HepG2 (cell line): ENCODE data around the gene ACE2. TPM values are rescaled to one million over a fixed set of nuclear protein-coding genes. Genes with fewer than 3 reads are reported as not detected.

ENCODE experiments used
- CEBPG ChIP-seq: IDR thresholded peaks from 2 replicates; pipeline ENCODE4 v1.6.1; 2016
- ELF4 ChIP-seq: sonication (generic); formaldehyde crosslinking; IDR thresholded peaks from 2 replicates; pipeline ENCODE4 v1.5.0; 2020; ENCODE audit warnings: missing genetic modification reagents, mild to moderate bottlenecking, moderate library complexity, borderline replicate concordance
- FOSL2 ChIP-seq: sonication (generic); formaldehyde crosslinking; IDR thresholded peaks from 2 replicates; pipeline ENCODE4 v1.4.0; 2020; ENCODE audit warnings: missing genetic modification reagents
- FOXA3 ChIP-seq: IDR thresholded peaks from 2 replicates; pipeline ENCODE4 v1.6.1; 2016; ENCODE audit warnings: missing genetic modification reagents, missing compliant biosample characterization
- FOXJ3 ChIP-seq: sonication (generic); formaldehyde crosslinking; IDR thresholded peaks from 2 replicates; pipeline ENCODE4 v1.4.0; 2020; ENCODE audit warnings: missing genetic modification reagents, mild to moderate bottlenecking, borderline replicate concordance
- HMG20A ChIP-seq: IDR thresholded peaks from 2 replicates; pipeline ENCODE4 v1.6.1; 2016; ENCODE audit warnings: borderline replicate concordance
- MXD1 ChIP-seq: sonication (generic); formaldehyde crosslinking; IDR thresholded peaks from 2 replicates; pipeline ENCODE4 v1.4.0; 2020; ENCODE audit warnings: mild to moderate bottlenecking, missing genetic modification reagents
- NCOA2 ChIP-seq: sonication (generic); formaldehyde crosslinking; IDR thresholded peaks from 2 replicates; pipeline ENCODE4 v1.8.0; 2022; ENCODE audit warnings: inconsistent platforms
- NR2F2 ChIP-seq: IDR thresholded peaks from 2 replicates; pipeline ENCODE4 v1.6.1; 2012; ENCODE audit warnings: low read depth, inconsistent platforms, borderline replicate concordance
- PHF5A ChIP-seq: IDR thresholded peaks from one replicate; pipeline ENCODE4 v1.6.1; 2018; ENCODE audit warnings: low read depth, missing genetic modification reagents; ENCODE audit not compliant: unreplicated experiment
- RARA ChIP-seq: IDR thresholded peaks from 2 replicates; pipeline ENCODE4 v1.6.1; 2016; ENCODE audit warnings: missing genetic modification reagents, missing compliant biosample characterization
- SIX1 ChIP-seq: sonication (generic); formaldehyde crosslinking; IDR thresholded peaks from 2 replicates; pipeline ENCODE4 v1.4.0; 2020; ENCODE audit warnings: missing genetic modification reagents, borderline replicate concordance
- SKIL ChIP-seq: sonication (generic); formaldehyde crosslinking; IDR thresholded peaks from 2 replicates; pipeline ENCODE4 v1.8.0; 2022; ENCODE audit warnings: missing genetic modification reagents, mild to moderate bottlenecking, moderate library complexity, borderline replicate concordance
- SOX5 ChIP-seq: IDR thresholded peaks from 2 replicates; pipeline ENCODE4 v1.6.1; 2016; ENCODE audit warnings: borderline replicate concordance
- SOX6 ChIP-seq, 2 experiments: fragments of 450-650 bp in 1 of 2; sonication (generic) in 1 of 2; formaldehyde crosslinking in 1 of 2; IDR thresholded peaks; 2 replicates each; pipeline versions ENCODE4 v1.4.0 to v1.6.1; 2017 to 2020; ENCODE audit warnings: antibody characterized with exemption in 1 of 2, mild to moderate bottlenecking in 1 of 2, missing genetic modification reagents in 1 of 2
- TAF1 ChIP-seq: sonication (generic); formaldehyde crosslinking; IDR thresholded peaks from 2 replicates; pipeline ENCODE4 v1.4.0; 2020; ENCODE audit warnings: missing genetic modification reagents
- TBX2 ChIP-seq: sonication (generic); formaldehyde crosslinking; IDR thresholded peaks from 2 replicates; pipeline ENCODE4 v1.5.0; 2020; ENCODE audit warnings: missing genetic modification reagents, mild to moderate bottlenecking, borderline replicate concordance
- TEAD3 ChIP-seq: optimal IDR thresholded peaks from 2 replicates; pipeline ENCODE3; 2016; ENCODE audit warnings: borderline replicate concordance
- THRA ChIP-seq: sonication (generic); formaldehyde crosslinking; IDR thresholded peaks from 2 replicates; pipeline ENCODE4 v1.4.0; 2020; ENCODE audit warnings: missing genetic modification reagents, borderline replicate concordance
- ZFP37 ChIP-seq: sonication (generic); formaldehyde crosslinking; IDR thresholded peaks from 2 replicates; pipeline ENCODE4 v1.4.0; 2020; ENCODE audit warnings: missing genetic modification reagents, borderline replicate concordance
- ZGPAT ChIP-seq: IDR thresholded peaks from 2 replicates; pipeline ENCODE4 v1.6.1; 2016; ENCODE audit warnings: mild to moderate bottlenecking
- ZMYM4 ChIP-seq: sonication (generic); formaldehyde crosslinking; IDR thresholded peaks from 2 replicates; pipeline ENCODE4 v1.8.1; 2023; ENCODE audit warnings: mild to moderate bottlenecking, missing genetic modification reagents
- ZNF264 ChIP-seq: sonication (generic); formaldehyde crosslinking; IDR thresholded peaks from 2 replicates; pipeline ENCODE4 v1.4.0; 2020; ENCODE audit warnings: missing genetic modification reagents
- ZNF333 ChIP-seq: sonication (generic); formaldehyde crosslinking; IDR thresholded peaks from 2 replicates; pipeline ENCODE4 v1.4.0; 2020; ENCODE audit warnings: mild to moderate bottlenecking, missing genetic modification reagents, borderline replicate concordance
- ZNF367 ChIP-seq: sonication (generic); formaldehyde crosslinking; IDR thresholded peaks from 2 replicates; pipeline ENCODE4 v1.4.0; 2020; ENCODE audit warnings: missing genetic modification reagents, borderline replicate concordance
- ZNF614 ChIP-seq: IDR thresholded peaks from 2 replicates; pipeline ENCODE4 v1.6.1; 2018; ENCODE audit warnings: missing biosample characterization, missing genetic modification reagents, inconsistent platforms, borderline replicate concordance
- polyA plus RNA-seq, 8 experiments: library from polyadenylated mRNA; depleted of rRNA in 3 of 8; stranded (reverse) in 7 of 8; unstranded in 1 of 8; fragments of >200 nt; fragmentation: Illumina TruSeq in 4 of 8; extraction: Trizol in 4 of 8; gene quantifications; 2 replicates each; pipeline versions ENCODE4 v1.2.1 to v1.2.3, GENCODE V29; 2011 to 2016; ENCODE audit warnings: low read depth in 4 of 8, missing spikeins in 1 of 8, mixed read lengths in 1 of 8; ENCODE audit not compliant: insufficient read depth in 1 of 8
- total RNA-seq, 5 experiments: library from RNA; depleted of rRNA; stranded (reverse); fragments of >200 nt; fragmentation: Illumina TruSeq; extraction: Trizol; gene quantifications; 2 replicates each; pipeline ENCODE4 v1.2.3, GENCODE V29; 2016; ENCODE audit warnings: low read depth in 1 of 5

Gene ACE2
- total and polyA plus RNA-seq, 2 of the 13 experiments (the other 11 are each of a cell fraction or from before 2014, with no cell fraction given) = 0.46 to 3.1 TPM

GRCh38 chrX:15601932-15602331, 1.2 kb upstream of the ACE2 start (continued):
- TF ChIP-seq NCOA2 (CRISPR knock-in tag) (peak; percentile 61; the same call in 1 of the 2 replicates), FOXJ3 (CRISPR knock-in tag) (peak; percentile 41; the same call in 1 of the 2 replicates), RARA (CRISPR knock-in tag) (0 out of 2 replicates have a peak, but pooled peaks have one; percentile 51), ZFP37 (CRISPR knock-in tag) (no peak), ZNF264 (0 out of 2 replicates have a peak, but pooled peaks have one; percentile 40), PHF5A (CRISPR knock-in tag) (no peak), SOX5 (peak; percentile 37; the same call in 1 of the 2 replicates), MXD1 (no peak), ZNF333 (CRISPR knock-in tag) (no peak), SOX6 (IDR thresholded peaks at IDR 0.05) (no peak), SOX6 (CRISPR knock-in tag; IDR thresholded peaks at IDR 0.05) (peak; percentile 58; the same call in 1 of the 2 replicates), ELF4 (CRISPR knock-in tag) (no peak), FOXA3 (CRISPR knock-in tag) (peak; percentile 42; the same call in 1 of the 2 replicates), CEBPG (CRISPR knock-in tag) (peak; percentile 76), ZGPAT (CRISPR knock-in tag) (0 out of 2 replicates have a peak, but pooled peaks have one; percentile 45), NR2F2 (peak; percentile 71; the same call in 1 of the 2 replicates), ZNF367 (CRISPR knock-in tag) (peak; percentile 53; the same call in 1 of the 2 replicates), HMG20A (CRISPR knock-in tag) (peak; percentile 46; the same call in 1 of the 2 replicates), ZNF614 (CRISPR knock-in tag) (0 out of 2 replicates have a peak, but pooled peaks have one; percentile 40), TAF1 (no peak), SIX1 (CRISPR knock-in tag) (peak; percentile 29; the same call in 1 of the 2 replicates), FOSL2 (0 out of 2 replicates have a peak, but pooled peaks have one; percentile 17), SKIL (CRISPR knock-in tag) (no peak), TEAD3 (CRISPR knock-in tag) (peak; percentile 51), THRA (CRISPR knock-in tag) (peak; percentile 28; the same call in 1 of the 2 replicates), TBX2 (CRISPR knock-in tag) (peak; percentile 30; the same call in 1 of the 2 replicates), ZMYM4 (CRISPR knock-in tag) (peak; percentile 54; the same call in 1 of the 2 replicates)
